ENCODE results near the gene PDE3A.
"Not testable (repeated sequence)": the region's sequence is repeated elsewhere in the genome, so short reads cannot be mapped to it uniquely, and the experiment has no call there.

Gene PDE3A
- total RNA-seq, result 0 reads per million in 2 experiments

DNA sequence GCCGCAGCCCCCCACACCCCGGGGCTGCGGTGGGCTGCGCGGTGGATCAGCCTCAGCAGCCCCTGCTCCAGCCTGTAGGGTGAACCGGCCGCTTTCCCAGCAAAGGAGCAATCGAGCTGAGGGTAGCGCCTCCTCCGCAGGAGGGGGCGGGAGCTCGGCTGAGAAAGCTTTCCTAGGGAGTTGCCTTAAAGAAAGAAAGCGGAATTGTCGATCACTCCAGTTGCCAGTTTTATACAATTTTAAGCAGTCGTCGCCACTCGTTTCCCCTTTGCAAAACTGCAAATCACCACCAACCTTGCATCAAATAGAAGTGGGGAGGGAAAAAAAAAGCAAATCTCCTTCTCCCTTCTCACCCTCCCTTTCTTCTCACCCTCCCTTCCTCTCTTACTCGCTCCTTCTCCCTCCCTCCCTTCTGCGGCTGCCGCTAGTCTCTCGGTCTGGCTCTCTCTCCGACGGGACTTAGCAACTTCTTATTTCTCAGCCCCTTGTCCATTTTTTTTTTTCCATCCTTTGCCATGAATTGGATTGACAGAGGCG, at the start of gene PDE3A:
Gene PDE3A (plus strand): TSS at position 424 of the 537 bp plus-strand sequence. CDS start 748 bp downstream, outside the sequence.
- no peak for DNase-seq (ENCODE audit: low read depth)

DNA sequence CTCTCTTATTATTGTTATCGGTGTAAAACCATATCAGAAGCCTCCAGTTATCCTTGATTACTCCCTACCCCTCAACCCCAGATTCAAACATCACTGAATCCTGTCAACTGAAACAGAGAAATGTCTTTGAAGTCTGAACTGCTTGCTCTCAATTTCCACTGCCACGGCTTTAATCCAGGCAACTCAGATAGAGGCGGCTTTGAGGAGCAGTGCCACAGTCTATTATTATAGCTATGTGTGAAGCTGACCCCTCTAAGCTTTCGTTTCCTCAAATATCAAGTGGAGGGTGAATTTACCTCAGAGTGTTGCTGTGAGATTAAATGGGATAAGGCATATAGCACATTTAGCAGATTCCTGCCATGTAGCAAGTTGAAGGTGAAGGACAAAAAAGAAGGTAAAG, 49.0 kb upstream of the PDE3A start:
- no peak for DNase-seq (ENCODE audit: low read depth)

DNA sequence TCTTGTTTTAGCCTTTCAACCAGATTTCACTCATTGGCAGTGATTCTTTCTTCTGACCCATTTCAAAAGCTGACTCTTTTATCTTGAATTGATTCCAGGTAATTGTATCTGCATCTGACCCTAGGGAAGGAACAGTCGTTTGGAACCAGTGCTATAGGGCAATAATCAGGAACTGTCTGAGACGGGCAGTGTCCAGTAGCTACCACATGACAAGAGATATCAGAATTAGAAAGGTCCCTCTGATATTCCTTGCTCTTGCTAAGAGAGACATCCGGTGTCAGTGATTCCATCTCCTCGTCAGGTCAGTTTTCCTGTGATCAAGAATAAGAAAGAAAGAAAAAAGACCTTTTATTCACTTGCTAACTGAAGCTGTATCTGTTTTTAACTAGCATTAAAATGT, 47.8 kb upstream of the PDE3A start:
- DNase-seq (ENCODE audit: low read depth), result no peak

DNA sequence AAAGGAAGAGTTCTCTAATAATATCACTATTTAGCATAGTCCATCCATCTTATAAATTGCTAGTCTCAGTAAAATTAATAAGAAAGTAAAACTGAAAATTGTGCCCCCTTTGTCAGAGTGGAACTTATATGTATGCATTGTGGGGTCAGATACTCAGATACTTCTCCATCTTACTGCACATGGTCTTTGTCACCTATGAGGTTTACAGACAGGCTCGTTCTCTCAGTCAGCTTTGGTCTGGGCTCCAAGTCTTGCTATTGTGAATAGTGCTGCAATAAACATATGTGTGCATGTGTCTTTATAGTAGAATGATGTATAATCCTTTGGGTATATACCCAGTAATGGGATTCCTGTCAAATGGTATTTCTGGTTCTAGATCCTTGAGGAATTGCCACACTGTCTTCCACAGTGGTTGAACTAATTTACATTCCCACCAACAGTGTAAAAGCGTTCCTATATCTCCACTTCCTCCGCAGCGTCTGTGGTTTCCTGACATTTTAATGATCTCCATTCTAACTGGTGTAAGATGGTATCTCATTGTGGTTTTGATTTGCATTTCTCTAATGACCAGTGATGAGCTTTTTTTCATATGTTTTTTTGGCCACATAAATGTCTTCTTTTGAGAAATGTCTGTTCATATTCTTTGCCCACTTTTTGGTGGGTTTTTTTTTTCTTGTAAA, 37.4 kb upstream of the PDE3A start:
- DNase-seq (ENCODE audit: low read depth), result not testable (repeated sequence)

DNA sequence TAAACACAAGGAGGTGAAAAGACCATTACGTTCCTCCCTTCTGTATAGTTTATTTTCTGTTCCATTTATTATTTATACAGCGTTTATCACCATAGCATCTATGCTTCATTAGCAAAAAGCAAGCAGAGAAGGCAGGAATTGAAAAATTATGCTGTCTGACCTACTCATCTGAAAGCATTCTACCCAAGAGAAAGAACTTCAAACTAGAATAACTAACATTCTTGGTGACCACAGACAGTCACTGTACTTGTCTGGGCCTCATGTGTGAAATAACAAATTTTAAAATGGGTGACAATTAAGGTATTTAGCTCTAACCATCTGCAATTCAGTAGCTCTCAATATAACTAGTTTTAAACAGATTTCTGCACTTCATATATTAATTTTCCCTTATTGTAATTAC, 29.3 kb upstream of the PDE3A start:
- DNase-seq (ENCODE audit: low read depth), result no peak

DNA sequence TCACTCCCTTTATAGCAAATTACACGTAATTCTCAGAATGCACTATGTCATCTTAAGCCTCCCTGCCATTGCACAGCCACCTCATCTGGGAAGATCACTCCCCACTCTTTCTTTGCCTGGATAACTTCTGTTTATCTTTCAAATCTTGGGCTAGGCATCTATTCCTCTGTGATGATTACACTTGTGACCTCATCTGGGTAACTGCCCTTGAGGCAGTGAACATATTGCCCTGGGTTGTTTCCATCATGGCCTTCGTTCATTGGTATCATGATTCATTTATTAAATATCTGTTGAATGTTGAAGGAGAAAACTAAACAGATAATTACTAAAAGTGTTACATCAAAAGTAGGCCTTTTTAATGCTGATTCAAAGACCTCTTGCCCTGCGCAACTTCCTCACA, 26.2 kb upstream of the PDE3A start:
- DNase-seq (ENCODE audit: low read depth), result no peak

DNA sequence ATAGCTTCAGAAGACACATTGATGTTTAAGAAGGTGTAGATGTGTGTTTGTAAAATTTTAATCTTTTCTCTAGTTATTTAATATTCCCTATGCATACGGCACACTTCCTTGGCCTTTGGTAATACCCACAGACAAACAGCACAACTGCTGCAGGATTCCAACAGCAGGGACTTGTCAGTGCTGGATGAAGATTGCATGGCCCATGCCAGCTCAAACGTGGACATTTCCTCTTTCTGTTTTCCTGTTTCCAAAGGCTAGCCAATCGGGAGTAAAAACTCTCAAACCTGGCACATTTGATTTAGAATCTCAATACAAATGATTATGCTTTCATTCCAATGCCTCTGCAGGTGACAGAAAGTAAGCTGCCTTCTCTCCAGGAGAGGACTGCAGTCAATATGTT, 22.5 kb upstream of the PDE3A start:
- DNase-seq (ENCODE audit: low read depth), result no peak

DNA sequence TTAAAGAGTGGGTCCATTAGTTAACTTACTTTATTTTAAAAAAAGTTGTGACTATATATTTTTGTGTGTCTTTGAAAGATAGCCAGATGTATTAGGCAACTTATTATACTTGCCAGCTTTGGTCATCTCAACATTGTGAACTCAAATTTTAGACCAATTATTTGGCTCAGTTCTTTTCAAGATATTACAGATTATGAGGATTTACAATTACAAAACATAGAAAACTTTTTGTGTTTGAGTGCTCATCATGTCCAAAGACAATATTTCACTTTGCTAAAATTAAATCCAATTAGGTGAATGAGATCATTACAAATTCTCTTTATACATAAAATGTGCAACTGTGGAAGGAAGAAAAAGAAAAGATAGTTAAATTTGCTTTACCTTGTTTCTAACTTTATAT, 18.3 kb upstream of the PDE3A start:
- DNase-seq (ENCODE audit: low read depth), result no peak

DNA sequence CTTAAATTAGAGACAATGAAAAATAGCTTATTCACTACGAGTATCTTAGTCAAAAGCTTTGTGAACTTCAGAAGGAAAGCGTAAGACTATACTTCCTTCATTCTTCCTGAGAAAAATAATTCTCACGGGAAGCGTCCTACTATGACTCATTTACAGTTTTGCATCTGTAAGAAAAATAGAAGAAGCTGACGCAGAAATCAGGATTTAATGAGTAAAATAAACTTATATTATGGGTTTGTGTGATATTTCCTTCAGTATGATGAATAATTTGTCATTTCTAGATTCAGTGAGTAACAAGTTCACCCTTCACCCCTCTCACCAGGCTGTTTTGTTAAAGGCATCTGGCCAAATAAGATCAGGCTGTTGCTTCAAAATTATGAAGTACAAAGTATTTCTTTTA, 17.8 kb upstream of the PDE3A start:
- DNase-seq (ENCODE audit: low read depth), result no peak

DNA sequence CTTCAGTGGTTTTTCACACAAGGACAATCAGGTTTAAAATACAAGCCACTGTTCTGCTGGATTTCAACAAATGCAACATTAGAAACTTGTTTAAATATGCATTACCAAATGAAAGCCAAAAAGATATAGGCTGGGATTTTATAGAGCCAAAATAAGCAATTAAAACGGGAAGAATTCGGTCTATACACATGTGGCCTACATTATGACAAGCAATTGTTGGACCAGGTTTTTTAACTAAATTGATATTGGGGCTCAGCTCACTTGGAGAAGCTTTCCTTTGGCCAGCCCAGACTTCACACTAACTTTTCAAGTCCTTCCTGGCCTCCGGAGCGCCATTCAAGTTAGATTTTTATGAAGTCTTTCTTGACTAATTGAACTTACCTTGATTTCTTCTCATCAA, 16.9 kb upstream of the PDE3A start:
- no peak for DNase-seq (ENCODE audit: low read depth)

DNA sequence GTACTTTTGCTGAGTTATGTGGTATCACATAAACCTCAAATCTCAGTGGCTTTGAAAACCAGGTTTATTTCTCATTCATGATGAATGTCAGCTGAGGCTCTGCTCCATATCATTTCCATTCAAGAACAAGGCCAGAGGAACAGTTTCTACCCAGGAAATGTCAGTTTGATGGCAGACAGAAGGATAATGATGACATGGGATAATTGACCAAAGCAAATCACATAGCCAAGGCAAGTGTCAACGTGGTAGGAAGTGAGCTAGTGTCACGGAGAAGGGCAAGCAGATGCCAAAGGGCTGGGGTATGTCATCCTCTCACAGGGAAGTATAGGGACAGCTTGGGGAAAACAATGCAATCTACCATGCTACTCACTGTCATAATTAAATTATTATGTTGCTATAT, 12.3 kb upstream of the PDE3A start:
- no peak for DNase-seq (ENCODE audit: low read depth)

DNA sequence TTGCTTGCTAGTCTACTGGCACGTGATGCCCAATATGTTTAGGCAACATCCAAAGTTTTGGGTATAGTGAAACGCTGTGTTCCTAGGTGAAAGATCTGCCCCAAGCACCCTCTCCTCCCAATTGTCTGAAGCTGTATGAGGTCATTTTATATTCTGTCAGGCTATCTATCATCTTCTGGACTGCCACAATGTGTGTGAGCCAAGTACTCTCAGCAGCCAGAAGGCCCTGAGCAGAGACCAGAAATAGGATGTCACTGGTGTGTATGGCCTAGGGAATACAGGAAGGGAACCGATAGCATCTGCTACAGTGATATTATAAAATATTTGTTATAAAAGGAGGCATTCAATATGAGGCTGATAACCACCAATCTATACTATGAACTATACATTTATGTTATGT, 7.9 kb upstream of the PDE3A start:
- no peak for DNase-seq (ENCODE audit: low read depth)

DNA sequence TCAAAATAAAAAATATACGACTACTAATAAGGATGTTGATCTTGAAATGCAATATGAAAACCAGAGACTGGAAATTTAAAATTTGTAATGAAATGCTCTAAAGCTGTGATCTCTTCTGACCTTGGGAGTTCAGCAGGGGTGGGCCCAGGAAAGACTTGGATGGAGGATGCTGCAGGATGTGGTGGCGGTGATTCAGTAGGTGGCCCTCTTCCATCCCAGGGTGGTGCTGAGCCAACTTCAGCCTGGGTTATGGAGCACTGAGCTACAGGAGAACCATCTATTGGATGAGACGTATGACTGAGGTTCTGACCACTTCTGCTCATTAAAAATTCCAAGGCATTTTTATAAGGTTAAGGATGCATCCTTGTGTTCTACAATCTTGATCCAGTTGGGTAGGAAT, 6.9 kb upstream of the PDE3A start:
- DNase-seq (ENCODE audit: low read depth), result no peak

DNA sequence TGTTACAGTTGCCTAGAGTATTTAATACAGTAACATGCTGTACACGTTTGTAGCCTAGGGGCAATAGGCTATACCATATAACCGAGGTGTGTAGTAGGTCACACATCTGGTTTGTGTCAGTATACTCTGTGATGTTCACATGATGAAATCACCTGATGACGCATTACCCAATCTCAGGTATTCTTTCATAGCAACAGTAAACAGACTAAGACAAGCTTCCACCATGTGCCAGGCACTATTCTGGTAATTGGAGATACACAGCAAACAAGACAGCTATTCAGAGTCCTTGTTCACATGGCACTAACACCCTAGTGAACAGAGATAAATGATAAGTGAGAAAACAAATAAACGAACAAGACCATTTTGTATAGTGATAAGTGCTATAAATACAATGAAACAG, 3.8 kb upstream of the PDE3A start:
- DNase-seq (ENCODE audit: low read depth), result no peak

DNA sequence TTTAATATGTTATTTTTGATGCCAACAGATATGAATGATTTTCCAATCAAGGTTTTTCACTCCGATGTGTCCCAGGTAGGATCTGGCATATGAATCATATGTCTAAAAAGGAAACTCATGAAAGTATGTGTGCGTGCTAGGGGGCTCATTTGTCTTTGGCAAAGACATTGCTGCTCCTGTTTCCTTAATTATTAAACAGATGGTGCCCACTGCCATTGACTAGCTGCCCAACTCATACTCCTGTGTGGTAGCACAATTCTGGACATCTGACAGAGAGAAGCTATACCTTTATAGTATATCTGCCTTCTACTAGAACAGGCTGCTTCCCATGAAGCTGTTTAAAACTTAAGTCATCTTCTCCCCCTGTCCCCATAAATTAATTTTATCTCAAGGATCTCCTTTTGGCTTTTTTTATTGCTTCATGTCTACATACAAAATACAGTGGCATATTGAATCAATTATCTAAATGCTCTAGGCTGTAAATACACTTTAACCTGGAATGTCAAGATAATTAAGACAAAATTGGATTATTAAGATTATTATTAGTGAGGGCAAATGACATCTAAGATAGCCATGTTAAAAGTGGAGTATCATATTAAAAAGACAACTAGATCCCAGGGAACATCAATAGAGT, 1.4 kb upstream of the PDE3A start:
- no peak for DNase-seq (ENCODE audit: low read depth)

DNA sequence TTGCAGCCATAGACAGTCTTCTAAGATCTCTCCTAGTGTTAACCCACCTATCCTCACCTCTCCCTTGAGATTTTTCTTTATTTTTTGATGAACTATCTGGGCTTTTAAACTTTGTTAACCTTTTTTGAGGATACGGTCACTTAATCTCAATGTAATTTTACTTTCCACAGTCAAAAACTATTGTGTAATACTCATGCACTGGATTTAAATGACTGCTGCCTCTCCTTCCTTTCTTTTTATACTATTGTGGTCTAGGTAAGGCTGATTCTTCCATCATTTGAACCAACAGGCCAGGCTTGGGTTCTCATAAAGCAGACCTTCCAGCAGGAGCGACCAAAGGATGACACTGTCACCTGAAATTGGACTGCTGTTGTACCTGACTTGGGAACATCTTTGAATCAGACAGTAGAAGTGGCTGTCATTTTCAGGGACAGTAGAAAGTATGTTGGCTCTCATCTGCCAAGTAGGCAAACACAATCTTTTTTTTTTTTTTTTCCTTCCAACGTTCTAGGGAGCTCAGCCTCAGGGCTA, 689 bp upstream of the PDE3A start:
- DNase-seq (ENCODE audit: low read depth), result no peak

DNA sequence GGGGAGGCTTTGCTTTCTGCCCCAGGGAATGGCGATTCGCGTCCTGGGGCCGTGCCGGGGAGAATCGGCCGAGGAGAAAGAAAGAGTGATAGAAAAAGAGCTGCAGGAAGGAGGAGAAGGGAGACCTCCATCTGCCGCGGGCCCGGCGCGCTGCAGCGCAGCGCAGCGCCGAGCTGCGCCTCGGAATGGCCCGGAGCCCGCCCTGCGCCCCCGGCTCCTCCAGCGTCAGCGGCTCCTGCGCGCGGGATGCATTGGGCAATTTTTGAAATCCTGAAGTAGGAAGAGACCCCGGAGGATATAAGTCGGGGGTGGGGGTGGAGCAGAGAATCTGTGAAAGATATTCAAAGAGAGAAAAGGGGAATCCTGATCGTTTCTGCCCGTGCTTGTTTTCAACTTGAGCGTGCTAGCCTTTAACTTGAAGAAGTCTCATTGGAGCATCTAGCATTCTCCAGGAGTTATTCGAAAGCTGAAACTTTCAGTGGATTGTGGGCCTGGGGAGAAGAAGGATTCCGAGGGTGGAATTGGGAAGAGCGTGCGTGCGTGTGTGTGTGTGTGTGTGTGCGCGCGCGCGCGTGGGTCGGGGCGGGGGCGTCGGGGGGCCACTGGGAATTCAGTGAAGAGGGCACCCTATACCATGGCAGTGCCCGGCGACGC, 441 bp downstream of the PDE3A start:
- DNase-seq (ENCODE audit: low read depth), result no peak

DNA sequence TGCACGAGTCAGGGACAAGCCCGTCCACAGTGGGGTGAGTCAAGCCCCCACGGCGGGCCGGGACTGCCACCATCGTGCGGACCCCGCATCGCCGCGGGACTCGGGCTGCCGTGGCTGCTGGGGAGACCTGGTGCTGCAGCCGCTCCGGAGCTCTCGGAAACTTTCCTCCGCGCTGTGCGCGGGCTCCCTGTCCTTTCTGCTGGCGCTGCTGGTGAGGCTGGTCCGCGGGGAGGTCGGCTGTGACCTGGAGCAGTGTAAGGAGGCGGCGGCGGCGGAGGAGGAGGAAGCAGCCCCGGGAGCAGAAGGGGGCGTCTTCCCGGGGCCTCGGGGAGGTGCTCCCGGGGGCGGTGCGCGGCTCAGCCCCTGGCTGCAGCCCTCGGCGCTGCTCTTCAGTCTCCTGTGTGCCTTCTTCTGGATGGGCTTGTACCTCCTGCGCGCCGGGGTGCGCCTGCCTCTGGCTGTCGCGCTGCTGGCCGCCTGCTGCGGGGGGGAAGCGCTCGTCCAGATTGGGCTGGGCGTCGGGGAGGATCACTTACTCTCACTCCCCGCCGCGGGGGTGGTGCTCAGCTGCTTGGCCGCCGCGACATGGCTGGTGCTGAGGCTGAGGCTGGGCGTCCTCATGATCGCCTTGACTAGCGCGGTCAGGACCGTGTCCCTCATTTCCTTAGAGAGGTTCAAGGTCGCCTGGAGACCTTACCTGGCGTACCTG, 1.1 kb downstream of the PDE3A start:
- no peak for DNase-seq (ENCODE audit: low read depth)

DNA sequence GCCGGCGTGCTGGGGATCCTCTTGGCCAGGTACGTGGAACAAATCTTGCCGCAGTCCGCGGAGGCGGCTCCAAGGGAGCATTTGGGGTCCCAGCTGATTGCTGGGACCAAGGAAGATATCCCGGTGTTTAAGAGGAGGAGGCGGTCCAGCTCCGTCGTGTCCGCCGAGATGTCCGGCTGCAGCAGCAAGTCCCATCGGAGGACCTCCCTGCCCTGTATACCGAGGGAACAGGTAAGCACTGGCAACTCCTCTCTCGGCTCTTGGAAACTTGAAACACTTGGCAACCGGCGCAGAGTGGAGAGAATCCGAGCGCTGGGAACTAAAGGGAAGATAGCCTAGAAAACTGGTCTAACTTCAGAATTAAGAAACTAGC, 1.7 kb downstream of the PDE3A start:
- DNase-seq (ENCODE audit: low read depth), result no peak

DNA sequence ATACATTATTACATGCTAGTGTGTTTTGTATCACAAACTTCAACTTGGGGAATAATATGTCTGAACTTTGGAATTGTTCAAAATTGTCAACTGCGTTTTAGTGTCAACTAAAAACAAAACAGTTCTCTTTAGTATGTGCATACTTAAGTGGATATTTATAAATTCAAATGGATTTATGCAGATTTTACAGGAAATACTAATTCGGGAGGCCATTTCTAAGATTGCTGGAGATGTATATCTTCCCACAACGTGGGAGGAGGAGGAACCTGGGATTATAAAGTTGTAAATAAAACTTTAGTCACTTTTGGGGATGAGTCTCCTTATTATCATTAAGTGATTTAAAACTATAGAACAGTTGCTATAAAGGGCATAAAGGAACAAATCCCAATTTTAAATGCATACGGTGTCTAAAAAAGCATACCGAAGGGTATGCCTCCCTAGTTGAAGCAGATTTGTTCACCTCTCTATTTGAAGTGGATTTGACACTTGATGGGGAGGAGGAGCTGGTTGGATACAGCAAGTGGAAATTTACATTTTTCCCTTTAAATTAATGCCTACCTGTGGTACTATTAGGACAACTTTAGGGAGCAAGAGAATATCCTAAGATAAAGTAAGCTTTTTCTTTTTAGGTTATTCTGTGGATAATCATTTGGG, 2.7 kb downstream of the PDE3A start:
- no peak for DNase-seq (ENCODE audit: low read depth)

DNA sequence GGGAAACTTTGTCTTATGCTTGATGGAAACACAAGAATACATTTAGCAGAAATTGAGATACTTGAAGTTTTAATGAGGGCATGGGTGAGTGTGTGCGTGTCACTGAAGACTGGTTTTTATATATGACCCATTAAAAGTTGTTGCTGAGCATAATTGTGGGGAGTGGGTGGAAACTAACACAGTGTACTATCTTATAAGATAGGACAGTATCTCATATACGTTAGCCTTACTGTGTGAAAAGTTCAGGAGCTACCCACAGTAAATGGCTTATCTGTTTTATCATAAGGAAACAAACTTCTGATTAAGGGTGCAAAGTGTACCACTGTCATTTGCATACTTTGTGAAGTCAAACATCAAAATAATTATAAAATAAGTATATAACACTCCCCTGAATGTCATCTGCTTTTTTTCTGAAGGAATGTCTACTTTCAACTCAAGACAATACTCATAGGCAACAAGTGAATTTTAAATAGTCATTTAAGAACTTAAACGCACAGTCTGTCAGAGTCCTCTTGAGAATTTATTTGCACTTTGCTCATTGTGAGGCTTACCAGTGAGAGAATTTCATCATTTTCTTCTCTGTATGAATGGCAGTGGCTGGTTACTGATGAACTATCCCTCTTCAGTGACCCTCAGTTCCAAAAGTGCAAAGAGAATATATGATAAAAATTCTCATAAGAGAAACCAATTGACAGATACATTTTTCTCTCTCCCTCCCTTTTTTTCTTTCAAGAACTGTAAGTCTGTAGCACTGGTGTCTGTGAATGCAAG, 4.2 kb downstream of the PDE3A start:
- DNase-seq (ENCODE audit: low read depth), result no peak
